Measurements from ENCODE around the gene SREBF1.
"Not testable (repeated sequence)": the region's sequence is repeated elsewhere in the genome, so short reads cannot be mapped to it uniquely, and the experiment has no call there.

The SREBF1 gene

GRCh38 chr17:17815436-17816200 lies 21.2 kb downstream of the SREBF1 start:
- H3K36me3 Mint-ChIP-seq, result peaks cover 81% of the 10 kb centered on the region
- no peak for ATAC-seq
- no peak overlapping the region for H3K4me3 Mint-ChIP-seq
- no peak overlapping the region for H3K27ac Mint-ChIP-seq
- H3K9me3 Mint-ChIP-seq, result no peaks in the 10 kb centered on the region
- DNase-seq (ENCODE audit: low spot score in 2 of 2), result no peak
- peaks cover 22% of the 10 kb centered on the region for H3K4me1 Mint-ChIP-seq

GRCh38 chr17:17815062-17815406 lies 21.8 kb downstream of the SREBF1 start:
- ATAC-seq, result no peak
- H3K4me3 Mint-ChIP-seq, result no peak overlapping the region
- no peak overlapping the region for H3K27ac Mint-ChIP-seq
- H3K4me1 Mint-ChIP-seq, result peaks cover 16% of the 10 kb centered on the region
- H3K9me3 Mint-ChIP-seq, result no peaks in the 10 kb centered on the region
- peaks cover 86% of the 10 kb centered on the region for H3K36me3 Mint-ChIP-seq
- DNase-seq (ENCODE audit: low spot score in 2 of 2), result no peak

GRCh38 chr17:17814162-17815061 lies 22.4 kb downstream of the SREBF1 start:
- ATAC-seq, result no peak

GRCh38 chr17:17813725-17814095 lies 23.1 kb downstream of the SREBF1 start:
- Mint-ChIP-seq H3K36me3 (peaks cover 79% of the 10 kb centered on the region), H3K4me1 (peaks cover 9% of the 10 kb centered on the region), H3K4me3 (no peak overlapping the region), H3K9me3 (no peaks in the 10 kb centered on the region), H3K27ac (no peak overlapping the region)
- ATAC-seq (no peak), DNase-seq (ENCODE audit: low spot score in 2 of 2) (no peak)

More at GRCh38 chr17:17814162-17815061, 22.4 kb downstream of the SREBF1 start:
- peaks cover 10% of the 10 kb centered on the region for H3K4me1 Mint-ChIP-seq
- no peak overlapping the region for H3K27ac Mint-ChIP-seq
- peaks cover 80% of the 10 kb centered on the region for H3K36me3 Mint-ChIP-seq
- DNase-seq (ENCODE audit: low spot score in 2 of 2), result no peak
- no peaks in the 10 kb centered on the region for H3K9me3 Mint-ChIP-seq
- no peak overlapping the region for H3K4me3 Mint-ChIP-seq

- Mint-ChIP-seq H3K27ac (peak overlapping the region; percentile 17), H3K9me3 (no peaks in the 10 kb centered on the region), H3K4me1 (peaks cover 9% of the 10 kb centered on the region), H3K36me3 (peaks cover 76% of the 10 kb centered on the region), H3K4me3 (no peak overlapping the region)
- ATAC-seq (no peak), DNase-seq (ENCODE audit: low spot score in 2 of 2) (no peak)
Observed at GRCh38 chr17:17813055-17813724, 23.6 kb downstream of the SREBF1 start.

- Mint-ChIP-seq H3K4me3 (no peak overlapping the region), H3K27ac (no peak overlapping the region), H3K36me3 (peaks cover 78% of the 10 kb centered on the region), H3K9me3 (no peaks in the 10 kb centered on the region), H3K4me1 (peaks cover 9% of the 10 kb centered on the region)
- DNase-seq (ENCODE audit: low spot score in 2 of 2) (peak; percentile 75 to 92), ATAC-seq (peak; percentile 44)
Observed at GRCh38 chr17:17812211-17813054, 24.4 kb downstream of the SREBF1 start.

GRCh38 chr17:17811381-17812210 lies 25.2 kb downstream of the SREBF1 start:
- Mint-ChIP-seq H3K27ac (no peak overlapping the region), H3K4me3 (no peak overlapping the region), H3K9me3 (no peaks in the 10 kb centered on the region), H3K36me3 (peaks cover 75% of the 10 kb centered on the region), H3K4me1 (peaks cover 9% of the 10 kb centered on the region)
- ATAC-seq, result peak; percentile 2
- DNase-seq (ENCODE audit: low spot score in 2 of 2), result no peak

GRCh38 chr17:17810895-17811248 lies 25.9 kb downstream of the SREBF1 start:
- H3K36me3 Mint-ChIP-seq, result peaks cover 69% of the 10 kb centered on the region
- H3K9me3 Mint-ChIP-seq, result no peaks in the 10 kb centered on the region
- H3K27ac Mint-ChIP-seq, result no peak overlapping the region

GRCh38 chr17:17810084-17810894 lies 26.5 kb downstream of the SREBF1 start:
- DNase-seq (ENCODE audit: low spot score in 2 of 2) (no peak), ATAC-seq (no peak)
- H3K27ac Mint-ChIP-seq, result no peak overlapping the region
- H3K4me1 Mint-ChIP-seq, result peaks cover 9% of the 10 kb centered on the region
- no peaks in the 10 kb centered on the region for H3K9me3 Mint-ChIP-seq
- H3K4me3 Mint-ChIP-seq, result no peak overlapping the region
- H3K36me3 Mint-ChIP-seq, result peaks cover 73% of the 10 kb centered on the region

More at GRCh38 chr17:17810895-17811248, 25.9 kb downstream of the SREBF1 start:
- DNase-seq (ENCODE audit: low spot score in 2 of 2), result no peak
- H3K4me3 Mint-ChIP-seq, result no peak overlapping the region
- no peak for ATAC-seq
- H3K4me1 Mint-ChIP-seq, result peaks cover 9% of the 10 kb centered on the region

- Mint-ChIP-seq H3K4me3 (no peak overlapping the region), H3K36me3 (peaks cover 71% of the 10 kb centered on the region), H3K9me3 (no peaks in the 10 kb centered on the region), H3K27ac (no peak overlapping the region), H3K4me1 (peaks cover 9% of the 10 kb centered on the region)
- no peak for ATAC-seq
- DNase-seq (ENCODE audit: low spot score in 2 of 2), result no peak
Observed at GRCh38 chr17:17809531-17810083, 27.2 kb downstream of the SREBF1 start.

- Mint-ChIP-seq H3K4me1 (peaks cover 9% of the 10 kb centered on the region), H3K9me3 (no peaks in the 10 kb centered on the region), H3K36me3 (peaks cover 67% of the 10 kb centered on the region), H3K4me3 (no peak overlapping the region), H3K27ac (peak overlapping the region; percentile 67)
- peak in 1 of 2 donors; percentile 73 for DNase-seq (ENCODE audit: low spot score in 2 of 2)
- ATAC-seq, result peak; percentile 65
Observed at GRCh38 chr17:17808706-17809432, 27.9 kb downstream of the SREBF1 start.

GRCh38 chr17:17808200-17808599 lies 28.6 kb downstream of the SREBF1 start:
- not testable (repeated sequence) for ATAC-seq; H3K4me1 Mint-ChIP-seq; H3K4me3 Mint-ChIP-seq; DNase-seq (ENCODE audit: low spot score in 2 of 2); H3K9me3 Mint-ChIP-seq; H3K27ac Mint-ChIP-seq
- peaks cover 66% of the 10 kb centered on the region for H3K36me3 Mint-ChIP-seq

GRCh38 chr17:17807440-17807839 lies 29.3 kb downstream of the SREBF1 start:
- ATAC-seq (no peak), DNase-seq (ENCODE audit: low spot score in 2 of 2) (no peak)
- Mint-ChIP-seq H3K36me3 (peaks cover 60% of the 10 kb centered on the region), H3K27ac (peak overlapping the region; percentile 76), H3K4me3 (no peak overlapping the region), H3K9me3 (no peaks in the 10 kb centered on the region), H3K4me1 (peaks cover 9% of the 10 kb centered on the region)
